ENCODE results near the gene COX6A2.

The COX6A2 gene

GRCh38 chr16:31380201-31380600 is 48.0 kb downstream of the COX6A2 start:
- H3K9me2 ChIP-seq (replicated peaks; ENCODE audit: low read depth, low read length) = no peaks in the 10 kb centered on the region
- H3K9me3 ChIP-seq (ENCODE audit: insufficient read depth, low read depth, low read length) = no peaks in the 10 kb centered on the region
- H3K36me3 ChIP-seq (ENCODE audit: insufficient read depth, low read length) = no peaks in the 10 kb centered on the region
- no peak overlapping the region for H2AFZ ChIP-seq (ENCODE audit: low read length)
- TF ChIP-seq EZH2phosphoT487 (IDR thresholded peaks at IDR 0.05; ENCODE audit: borderline replicate concordance) (no peak), CTCF (conservative IDR thresholded peaks at IDR 0.05; ENCODE audit: low read length) (no peak)
- H3K4me3 ChIP-seq (ENCODE audit: low read length, poor library complexity, severe bottlenecking) = no peak overlapping the region
- no peaks in the 10 kb centered on the region for H3K27me3 ChIP-seq (ENCODE audit: insufficient read depth, low read length, poor library complexity, severe bottlenecking)
- H3K4me1 ChIP-seq (ENCODE audit: insufficient read depth, low read length, poor library complexity, severe bottlenecking) = no peaks in the 10 kb centered on the region
- H3K79me2 ChIP-seq (ENCODE audit: insufficient read depth, low read length) = no peaks in the 10 kb centered on the region
- H3K4me2 ChIP-seq (ENCODE audit: low read depth, low read length, poor library complexity, severe bottlenecking) = no peak overlapping the region
- H3K9ac ChIP-seq (ENCODE audit: low read depth, low read length, poor library complexity, severe bottlenecking) = no peak overlapping the region
- no peaks in the 10 kb centered on the region for H4K20me1 ChIP-seq (ENCODE audit: insufficient read depth, low read length, poor library complexity, severe bottlenecking)
- no peaks in the 10 kb centered on the region for H3F3A ChIP-seq (ENCODE audit: low read depth)
